ENCODE measurements around the gene CAND1.

The CAND1 gene

GRCh38 chr12:67268896-67269632, at the start of gene CAND1:
Gene CAND1 (plus strand): TSS chr12:67269358. CDS start chr12:67269718, 360 bp downstream.
- peak; percentile 94 for DNase-seq (ENCODE audit: low read depth)

GRCh38 chr12:67220065-67220464, 49.1 kb upstream of the CAND1 start:
- DNase-seq (ENCODE audit: low read depth): no peak

- no peak for DNase-seq (ENCODE audit: low read depth)
Measured at GRCh38 chr12:67222302-67222701, 46.9 kb upstream of the CAND1 start.

- no peak for DNase-seq (ENCODE audit: low read depth)
Measured at GRCh38 chr12:67223225-67223624, 45.9 kb upstream of the CAND1 start.

GRCh38 chr12:67237231-67237630, 31.9 kb upstream of the CAND1 start:
- no peak for DNase-seq (ENCODE audit: low read depth)

GRCh38 chr12:67239061-67239460, 30.1 kb upstream of the CAND1 start:
- no peak for DNase-seq (ENCODE audit: low read depth)

- no peak for DNase-seq (ENCODE audit: low read depth)
Measured at GRCh38 chr12:67241482-67241881, 27.7 kb upstream of the CAND1 start.

GRCh38 chr12:67243260-67243659, 25.9 kb upstream of the CAND1 start:
- DNase-seq (ENCODE audit: low read depth): no peak

GRCh38 chr12:67245571-67245970, 23.6 kb upstream of the CAND1 start:
- no peak for DNase-seq (ENCODE audit: low read depth)

GRCh38 chr12:67251012-67251411, 18.1 kb upstream of the CAND1 start:
- no peak for DNase-seq (ENCODE audit: low read depth)

- no peak for DNase-seq (ENCODE audit: low read depth)
Measured at GRCh38 chr12:67254372-67255026, 14.7 kb upstream of the CAND1 start.

GRCh38 chr12:67256649-67257048, 12.5 kb upstream of the CAND1 start:
- DNase-seq (ENCODE audit: low read depth): no peak

- no peak for DNase-seq (ENCODE audit: low read depth)
Measured at GRCh38 chr12:67263471-67263870, 5.7 kb upstream of the CAND1 start.

GRCh38 chr12:67268335-67268895, 743 bp upstream of the CAND1 start:
- DNase-seq (ENCODE audit: low read depth): peak; percentile 81

GRCh38 chr12:67269633-67270573, 745 bp downstream of the CAND1 start:
- DNase-seq (ENCODE audit: low read depth): peak; percentile 22

GRCh38 chr12:67270622-67271021, 1.5 kb downstream of the CAND1 start:
- DNase-seq (ENCODE audit: low read depth): no peak

- DNase-seq (ENCODE audit: low read depth): no peak
Measured at GRCh38 chr12:67271976-67272375, 2.8 kb downstream of the CAND1 start.

- no peak for DNase-seq (ENCODE audit: low read depth)
Measured at GRCh38 chr12:67274186-67274585, 5.0 kb downstream of the CAND1 start.

GRCh38 chr12:67275380-67275913, 6.3 kb downstream of the CAND1 start:
- DNase-seq (ENCODE audit: low read depth): no peak

GRCh38 chr12:67276421-67276820, 7.3 kb downstream of the CAND1 start:
- no peak for DNase-seq (ENCODE audit: low read depth)

- no peak for DNase-seq (ENCODE audit: low read depth)
Measured at GRCh38 chr12:67279637-67280036, 10.5 kb downstream of the CAND1 start.

GRCh38 chr12:67280088-67280487, 10.9 kb downstream of the CAND1 start:
- no peak for DNase-seq (ENCODE audit: low read depth)

Measured in activated gamma-delta T cell treated with anti-CD3 and anti-CD28 coated beads, Interleukin-2, amount 50 U/mL, for 16 hours (primary cell).